ENCODE results near the gene MCM8.

The MCM8 gene

DNA sequence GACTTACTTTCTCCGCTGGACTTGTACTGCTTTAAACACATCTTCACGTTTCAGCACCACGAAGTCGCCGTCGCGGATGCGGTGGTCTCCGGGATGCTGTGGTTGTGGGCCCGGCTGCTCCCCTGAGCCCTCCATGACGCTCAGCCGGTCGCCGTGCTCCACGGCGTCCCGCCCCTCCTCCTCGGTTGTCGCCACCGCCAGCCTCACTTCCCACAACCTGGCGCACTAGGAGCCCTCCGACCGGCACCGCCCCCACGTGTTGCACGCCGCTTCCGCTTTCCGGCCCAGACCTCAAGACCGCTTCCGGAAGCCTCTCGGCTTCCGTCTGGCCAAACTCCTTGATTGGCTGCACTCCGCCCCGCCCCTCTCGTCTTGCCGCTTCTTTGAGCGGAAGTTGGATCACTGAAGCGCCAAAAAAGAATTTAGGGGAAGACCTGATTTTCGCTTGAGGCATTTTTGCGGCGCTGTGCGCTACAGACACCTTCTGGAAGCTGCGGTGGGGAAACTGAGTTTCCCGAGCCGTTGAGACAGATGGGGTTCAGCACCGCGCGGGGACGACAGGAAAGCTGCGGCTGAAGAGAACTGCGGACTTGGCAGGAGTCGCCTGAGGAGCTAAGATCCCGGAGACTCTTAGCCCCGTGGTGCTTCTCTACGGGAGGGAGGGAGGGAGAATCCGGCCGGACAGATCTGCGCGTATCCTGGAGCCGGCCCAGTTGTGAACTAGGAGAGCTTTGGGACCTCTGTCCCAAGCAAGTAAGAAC is at the start of gene MCM8, which contains the start of gene TRMT6:
TSS of gene MCM8 (plus strand) at position 382 of the 761 bp plus-strand sequence. CDS start 1,364 bp downstream, outside the sequence.
TSS of gene TRMT6 (minus strand) at position 263 of the 761 bp plus-strand sequence. CDS start at position 135, 128 bp downstream.
- peak; percentile 97 for DNase-seq

DNA sequence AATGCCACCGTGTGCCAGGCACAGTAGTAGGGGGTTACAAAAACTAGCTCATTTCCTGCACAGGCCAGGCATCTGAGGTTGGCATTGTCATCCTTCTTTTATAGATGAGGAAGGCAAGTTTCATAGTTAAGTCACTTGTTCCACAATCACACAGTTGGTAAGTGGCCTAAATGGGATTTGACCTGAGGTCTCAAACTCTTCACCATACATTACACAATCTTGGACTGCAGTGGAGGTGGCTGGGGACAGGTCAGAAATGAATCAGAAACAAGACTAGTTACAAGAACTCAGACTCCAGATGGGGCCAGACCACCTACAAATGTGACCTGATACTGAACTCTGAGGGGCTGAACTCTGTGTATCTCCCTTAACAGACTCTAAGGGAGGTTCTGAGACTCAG is 49.5 kb upstream of the MCM8 start:
- no peak for DNase-seq

DNA sequence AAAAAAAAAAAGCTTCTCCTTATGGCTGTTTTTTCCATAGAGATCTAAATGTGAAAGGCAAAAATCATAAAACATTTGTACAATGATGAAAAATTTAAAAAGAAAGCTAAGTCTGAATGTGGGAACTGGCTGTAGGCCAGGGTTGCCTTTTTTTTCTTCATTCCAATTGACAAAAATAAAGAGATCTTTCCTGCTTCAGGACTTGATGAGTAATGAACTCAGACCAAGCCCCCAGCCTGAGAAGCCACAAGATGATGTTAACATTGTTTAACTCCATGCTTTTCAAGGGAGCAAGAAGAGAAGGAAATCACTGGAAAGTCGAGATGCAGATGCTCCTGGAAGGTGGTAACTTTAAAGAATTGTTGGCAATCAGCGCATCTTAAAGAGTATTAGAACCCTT is 41.5 kb upstream of the MCM8 start:
- DNase-seq = no peak

DNA sequence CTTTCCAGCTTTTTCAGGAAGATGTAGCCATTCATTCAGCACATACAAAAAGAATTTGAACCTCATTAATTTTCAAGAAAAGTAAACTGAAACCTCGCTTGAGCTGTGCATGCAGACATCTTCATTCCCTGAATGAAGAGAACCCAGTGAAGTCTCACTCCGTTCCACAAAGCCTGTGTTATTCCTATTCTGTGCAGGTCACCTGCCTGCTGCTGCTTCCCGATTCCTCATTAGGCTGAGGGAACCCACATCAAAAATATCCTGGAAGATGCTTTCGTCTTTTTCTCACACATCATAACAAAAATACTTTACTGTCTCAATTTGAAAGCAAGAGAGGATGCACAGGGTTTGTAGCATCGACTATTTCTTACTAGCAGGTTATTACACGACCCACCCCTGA is 40.3 kb upstream of the MCM8 start:
- no peak for DNase-seq

DNA sequence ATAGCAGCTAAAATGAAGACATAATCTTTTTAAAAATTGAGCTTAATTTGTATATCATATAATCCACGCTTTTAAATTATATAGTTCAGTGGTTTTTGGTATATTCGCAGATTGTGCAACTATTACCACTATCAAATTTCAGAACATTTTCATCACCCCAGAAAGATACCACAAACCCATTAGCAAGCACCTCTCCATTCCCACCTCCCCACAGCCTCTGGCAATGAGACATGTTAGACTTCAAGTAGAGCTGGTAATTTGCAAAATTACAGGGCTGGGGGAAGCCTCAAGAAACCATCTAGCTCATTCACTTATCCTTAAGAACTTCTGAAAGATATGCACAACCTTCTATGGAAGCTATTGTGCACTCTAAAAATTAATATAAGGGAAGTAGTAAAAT is 37.3 kb upstream of the MCM8 start:
- DNase-seq = no peak

DNA sequence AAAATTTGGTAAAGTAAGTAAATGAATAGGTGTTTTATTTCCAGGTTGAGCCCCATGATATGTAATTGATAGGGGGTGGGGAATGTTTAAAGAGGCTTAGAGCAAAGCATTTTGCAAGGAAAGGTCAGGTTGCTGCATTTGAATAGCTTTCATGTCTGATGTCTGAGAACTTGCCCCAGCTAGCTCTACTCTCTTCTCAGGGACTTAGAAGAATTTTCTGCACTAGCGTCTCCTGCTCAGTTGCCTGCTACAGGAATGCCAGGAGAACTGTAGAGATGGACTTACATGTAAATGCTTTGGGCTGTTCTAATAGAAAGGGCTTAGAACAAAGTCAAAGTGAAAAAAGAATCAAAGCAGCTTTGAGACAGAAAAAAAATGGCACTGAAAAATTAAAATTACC is 35.6 kb upstream of the MCM8 start:
- DNase-seq = no peak

DNA sequence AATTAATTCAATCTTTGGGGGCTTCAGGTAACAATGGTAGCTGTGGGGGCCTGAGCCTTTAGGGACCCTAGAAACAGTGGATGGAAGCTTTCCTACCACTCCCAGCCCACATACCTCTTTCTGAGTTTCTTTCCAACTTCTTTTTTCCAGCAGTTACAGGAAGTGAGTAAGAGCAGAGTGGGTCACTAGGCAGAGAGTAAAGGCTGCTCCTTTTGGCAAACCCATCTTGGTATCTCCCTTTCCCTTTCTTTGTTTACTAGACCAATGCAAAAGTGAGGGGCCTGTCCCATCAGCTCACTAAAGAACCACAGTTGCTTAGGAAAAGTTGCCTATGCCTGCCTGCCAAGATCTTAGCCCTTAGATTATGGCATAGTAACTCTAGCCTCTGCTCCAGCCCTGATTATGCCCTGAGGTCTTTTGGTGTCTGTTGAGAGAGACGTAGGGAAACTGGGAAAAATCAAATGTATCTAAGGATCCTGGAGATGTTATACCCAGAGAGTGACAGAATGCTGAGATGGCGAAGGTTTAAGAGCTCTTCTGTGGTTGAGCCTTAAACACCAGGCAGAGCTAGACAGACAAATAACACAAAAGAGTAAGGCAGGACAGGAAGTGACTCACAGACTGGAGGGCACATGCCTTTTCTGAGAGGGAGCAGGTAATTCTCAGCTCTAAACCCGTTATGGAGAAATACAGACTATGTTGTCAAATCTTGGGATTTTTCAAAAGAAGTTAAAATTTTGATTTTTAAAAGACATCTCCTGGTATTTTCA is 31.4 kb upstream of the MCM8 start:
- DNase-seq = no peak

DNA sequence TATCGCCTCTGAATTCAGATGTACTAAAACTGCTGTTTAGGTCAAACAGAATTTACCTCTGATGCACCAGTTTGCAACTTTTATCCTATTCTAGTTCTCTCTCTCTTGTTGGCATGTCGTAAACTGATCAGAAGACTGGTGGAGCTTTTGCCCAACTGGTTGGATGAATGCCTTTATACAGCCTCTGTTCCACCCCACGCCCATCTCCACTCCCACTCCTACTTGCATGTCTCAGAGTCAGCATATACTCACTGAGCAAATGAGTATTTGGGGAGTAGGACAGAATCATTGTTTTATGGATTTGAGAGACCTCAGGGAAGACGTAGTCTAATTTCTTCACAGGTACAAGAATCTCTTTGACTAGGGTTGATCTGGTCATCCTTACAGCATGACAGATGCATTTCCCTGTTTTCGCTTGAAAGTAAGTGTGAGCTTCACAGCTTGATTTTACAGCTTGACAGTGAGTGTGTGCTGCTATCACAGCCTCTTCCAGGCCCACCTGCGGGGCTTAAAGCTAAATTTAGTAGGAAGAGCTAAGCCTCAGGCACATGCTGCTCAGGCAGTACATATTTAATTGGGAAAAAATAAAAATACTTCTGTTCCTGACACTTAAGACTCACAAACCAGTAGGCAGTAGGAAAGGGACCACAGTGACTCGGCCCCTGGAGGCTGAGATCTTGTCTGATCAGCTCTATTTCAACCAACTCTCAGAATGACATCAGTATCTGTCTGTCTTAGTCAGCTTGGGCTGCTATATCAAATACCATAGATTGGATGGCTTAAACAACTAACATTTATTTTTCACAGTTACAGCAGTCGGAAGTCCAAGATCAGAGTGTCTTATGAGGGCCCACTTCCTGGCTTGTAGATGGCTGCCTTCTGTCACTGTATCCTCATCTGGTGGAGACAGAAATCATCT is 30.6 kb upstream of the MCM8 start:
- DNase-seq = no peak

DNA sequence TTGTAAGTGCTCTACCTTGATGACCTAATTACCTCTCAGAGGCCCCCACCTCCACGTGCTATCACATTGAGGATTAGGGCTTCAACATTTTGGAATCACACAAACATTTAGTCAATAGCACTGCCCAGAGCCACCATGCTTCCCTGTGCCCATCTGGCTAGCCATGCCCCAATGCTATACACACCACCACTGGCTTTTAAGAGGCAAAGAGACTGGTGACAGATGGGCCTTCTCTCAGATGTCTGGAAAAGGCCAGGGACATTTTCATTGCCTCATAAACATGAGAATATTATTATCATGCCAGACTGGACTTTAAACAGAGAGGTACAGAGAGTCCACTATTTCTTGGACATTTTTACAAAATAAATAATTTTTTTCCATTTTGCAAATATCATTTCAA is 29.9 kb upstream of the MCM8 start:
- no peak for DNase-seq

DNA sequence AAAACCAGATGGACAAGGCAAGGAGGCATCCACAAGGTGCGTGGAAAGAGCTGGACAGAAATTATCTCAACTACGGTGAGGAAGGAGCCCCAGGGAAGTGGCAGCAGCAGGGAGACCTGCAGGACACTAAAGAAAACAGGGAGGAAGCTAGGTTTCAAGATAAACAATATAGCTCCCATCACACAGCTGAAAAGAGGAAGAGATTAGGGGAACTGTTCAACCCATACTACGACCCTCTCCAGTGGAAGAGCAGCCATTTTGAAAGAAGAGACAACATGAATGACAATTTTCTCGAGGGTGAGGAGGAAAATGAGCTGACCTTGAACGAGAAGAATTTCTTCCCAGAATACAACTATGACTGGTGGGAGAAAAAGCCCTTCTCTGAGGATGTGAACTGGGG is 27.0 kb upstream of the MCM8 start:
- DNase-seq = no peak

DNA sequence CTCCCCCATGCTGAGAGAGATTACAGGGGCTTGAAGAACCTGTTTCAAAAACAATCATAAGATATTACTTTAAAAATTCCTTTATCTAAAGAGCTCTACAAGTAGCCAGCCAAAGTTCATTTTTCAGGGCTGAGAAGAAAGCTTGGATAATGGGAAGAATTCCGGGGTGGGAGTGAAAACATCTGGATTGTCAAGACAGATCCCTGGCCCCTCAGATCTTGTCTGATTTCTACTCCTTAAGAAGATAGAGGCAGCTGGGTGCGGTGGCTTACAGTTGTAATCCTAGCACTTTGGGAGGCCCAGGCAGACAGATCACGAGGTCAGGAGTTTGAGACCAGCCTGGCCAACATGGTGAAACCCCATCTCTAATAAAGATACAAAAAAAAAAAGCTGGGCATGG is 24.9 kb upstream of the MCM8 start:
- no peak for DNase-seq

DNA sequence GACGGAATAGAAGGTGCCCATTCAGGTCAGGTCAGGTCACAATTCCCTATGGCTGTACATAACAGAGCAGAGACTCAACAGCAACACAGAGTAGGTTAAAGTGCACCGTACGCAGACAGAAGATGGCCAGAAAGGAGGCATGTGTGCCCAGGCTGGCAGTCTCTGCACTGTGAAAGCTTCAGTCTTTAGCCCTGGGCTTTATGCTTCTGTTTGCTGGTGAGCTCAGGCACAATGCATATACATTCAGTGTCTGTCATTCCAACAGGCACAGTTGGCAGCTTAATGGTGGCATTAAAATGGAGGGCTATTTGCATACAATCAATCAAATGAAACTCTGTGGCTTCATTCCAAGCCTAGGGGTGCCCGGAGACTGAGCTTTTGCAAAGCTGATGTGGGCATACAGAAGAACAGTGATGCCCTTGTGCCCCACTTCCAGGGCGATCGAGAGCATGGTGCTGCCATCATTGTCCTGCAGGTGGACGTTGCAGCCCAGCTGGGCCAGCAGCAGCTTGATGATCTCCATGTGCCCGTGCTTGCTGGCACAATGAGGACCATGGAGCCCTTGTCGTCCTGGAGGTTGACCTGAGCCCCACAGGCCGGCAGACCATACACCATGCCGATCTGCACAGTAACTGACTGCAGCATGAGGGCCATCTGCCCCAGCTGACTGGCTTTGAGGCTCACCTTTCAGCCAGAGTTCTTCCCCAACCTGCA is 22.5 kb upstream of the MCM8 start:
- DNase-seq = no peak

DNA sequence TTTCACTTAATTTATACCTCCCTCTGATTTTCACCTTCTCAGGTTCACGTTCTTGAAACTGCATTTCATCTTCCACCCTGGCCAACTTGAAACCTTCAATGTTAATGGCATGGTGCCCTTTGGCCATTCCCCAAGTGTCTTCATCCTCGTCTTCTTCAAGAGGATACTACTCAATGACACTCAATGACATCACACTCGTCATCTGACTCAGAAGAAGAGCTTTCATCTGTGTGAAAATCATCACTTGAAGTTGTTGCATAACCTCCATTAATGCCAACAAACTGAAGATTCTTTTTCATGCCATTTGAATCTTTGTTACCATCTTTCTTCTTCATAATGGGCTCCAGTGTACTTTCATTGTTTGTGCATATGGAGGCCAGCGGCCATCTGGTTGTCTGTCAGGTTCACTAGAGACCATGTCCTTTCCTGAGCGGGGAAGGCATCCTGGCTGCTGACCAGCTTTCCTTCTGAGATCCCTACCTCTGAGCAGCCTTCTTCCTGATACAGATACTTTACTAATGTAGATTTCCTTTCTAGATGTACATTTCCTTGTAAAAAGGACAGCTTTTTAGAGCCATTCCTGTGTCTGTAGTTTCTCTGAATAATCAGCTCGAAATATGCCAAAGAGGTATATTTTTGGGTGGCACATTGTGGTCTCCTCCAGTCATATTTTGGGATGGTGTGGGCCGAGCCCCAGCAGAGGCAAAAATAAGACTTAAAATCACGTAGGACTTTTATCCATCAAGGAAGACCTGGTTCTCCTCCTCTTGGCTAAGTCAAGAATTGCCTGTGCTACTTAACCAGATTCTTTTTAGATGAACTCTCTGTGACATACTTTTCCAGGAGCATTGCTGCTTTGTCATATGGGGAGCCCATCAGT is 21.4 kb upstream of the MCM8 start:
- no peak for DNase-seq

DNA sequence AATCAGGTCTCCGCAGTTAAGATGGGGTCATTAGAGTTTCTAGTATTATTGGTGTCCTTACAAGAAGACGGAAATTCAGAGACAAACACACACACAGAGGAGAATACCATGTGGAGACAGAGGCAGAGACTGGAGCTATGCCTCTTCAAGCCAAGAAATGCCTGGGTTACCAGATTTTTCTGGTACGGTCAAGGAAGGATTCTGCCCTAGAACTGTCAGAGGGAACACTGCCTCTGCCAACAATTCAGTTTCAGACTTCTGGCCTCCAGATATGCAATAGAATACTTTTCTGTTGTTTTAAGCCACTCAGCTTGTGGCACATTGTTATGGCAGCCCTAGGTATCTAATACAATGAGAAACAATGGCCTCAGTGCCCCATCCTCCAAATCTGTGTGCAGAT is 19.0 kb upstream of the MCM8 start:
- DNase-seq = no peak

DNA sequence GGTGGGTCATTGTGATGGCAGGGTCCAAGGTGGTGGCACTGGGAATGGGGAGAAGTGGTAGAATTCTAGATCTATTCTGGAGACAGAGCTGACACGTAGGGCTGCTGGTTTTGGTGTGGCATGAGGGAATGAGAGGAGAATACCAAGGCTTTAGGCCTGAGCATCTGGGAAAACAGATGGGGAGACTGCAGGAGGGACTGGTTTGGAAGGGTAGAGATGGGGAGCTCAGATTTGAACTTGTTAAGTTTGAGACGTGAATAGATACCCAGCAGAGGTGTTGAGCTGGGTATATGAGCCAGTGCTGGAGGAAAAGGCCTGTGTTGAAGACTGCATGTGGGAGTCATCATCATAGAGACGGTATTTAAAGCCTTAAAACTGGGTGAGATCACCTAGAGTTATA is 17.7 kb upstream of the MCM8 start:
- no peak for DNase-seq

DNA sequence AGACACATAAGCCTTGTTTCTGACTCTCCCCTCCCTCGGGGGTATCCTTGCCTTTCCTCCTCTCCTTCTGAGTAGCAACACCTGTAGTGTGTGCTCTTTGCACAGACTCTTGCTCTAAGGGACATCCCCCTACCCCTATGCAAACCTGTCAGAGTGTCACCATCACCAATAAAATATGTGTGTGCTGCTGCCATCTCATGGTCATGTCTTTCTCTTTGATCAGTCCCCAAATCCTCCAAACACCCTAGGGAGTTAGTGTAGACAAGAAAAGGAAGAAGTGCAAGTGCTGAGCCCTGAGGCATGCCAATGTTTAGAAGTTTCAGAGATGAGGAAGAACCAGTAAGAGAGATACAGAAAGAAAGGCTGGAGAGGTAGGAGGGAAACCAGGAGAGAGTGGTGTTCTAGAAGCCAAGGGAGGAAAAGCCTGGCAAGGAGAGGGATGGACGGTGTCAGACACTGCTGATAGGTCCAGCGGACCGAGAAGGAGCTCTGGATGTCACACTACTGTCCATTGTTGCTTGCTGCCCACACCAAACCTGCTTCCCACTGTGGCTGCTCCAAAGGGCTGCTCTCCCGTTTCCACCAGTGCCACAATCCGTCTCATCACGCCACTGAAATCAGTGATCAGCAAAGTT is 16.5 kb upstream of the MCM8 start:
- no peak for DNase-seq

DNA sequence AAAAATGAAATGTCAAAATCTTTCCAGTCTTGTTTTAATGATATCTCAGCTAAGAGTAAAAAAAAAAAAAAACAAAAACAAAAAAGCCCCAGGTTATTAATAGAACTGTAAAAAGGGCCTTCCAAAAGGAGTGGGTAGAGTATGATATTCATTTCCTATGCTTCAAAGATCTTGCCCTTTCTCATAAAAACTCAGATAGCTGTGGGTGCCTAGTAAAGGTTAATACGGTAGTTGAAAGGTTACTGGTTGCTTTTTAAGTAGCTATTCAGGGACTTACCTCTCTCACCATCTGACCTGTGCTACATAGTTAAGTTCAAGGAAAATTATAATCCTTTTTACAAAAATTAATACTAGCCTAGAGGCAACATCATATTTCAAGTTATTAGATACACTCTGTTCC is 15.1 kb upstream of the MCM8 start:
- no peak for DNase-seq

DNA sequence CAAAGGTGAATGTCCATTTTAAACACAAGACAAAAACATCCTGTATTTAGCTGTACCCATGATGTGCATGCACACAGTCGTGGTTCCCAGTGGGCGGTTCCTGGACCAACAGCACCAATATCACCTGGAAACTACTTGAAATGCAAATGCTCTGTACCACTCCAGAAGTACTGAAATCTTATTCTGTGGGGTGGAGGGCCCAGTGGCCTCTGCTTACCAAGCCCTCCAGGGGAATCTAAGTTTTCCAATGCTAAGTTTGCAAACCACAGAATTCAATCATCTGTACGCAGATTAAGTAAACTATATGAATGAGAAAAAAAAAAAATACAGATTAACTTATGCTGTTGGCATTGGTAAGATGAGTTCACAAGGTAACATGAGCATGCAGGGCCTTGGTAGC is 14.2 kb upstream of the MCM8 start:
- no peak for DNase-seq

DNA sequence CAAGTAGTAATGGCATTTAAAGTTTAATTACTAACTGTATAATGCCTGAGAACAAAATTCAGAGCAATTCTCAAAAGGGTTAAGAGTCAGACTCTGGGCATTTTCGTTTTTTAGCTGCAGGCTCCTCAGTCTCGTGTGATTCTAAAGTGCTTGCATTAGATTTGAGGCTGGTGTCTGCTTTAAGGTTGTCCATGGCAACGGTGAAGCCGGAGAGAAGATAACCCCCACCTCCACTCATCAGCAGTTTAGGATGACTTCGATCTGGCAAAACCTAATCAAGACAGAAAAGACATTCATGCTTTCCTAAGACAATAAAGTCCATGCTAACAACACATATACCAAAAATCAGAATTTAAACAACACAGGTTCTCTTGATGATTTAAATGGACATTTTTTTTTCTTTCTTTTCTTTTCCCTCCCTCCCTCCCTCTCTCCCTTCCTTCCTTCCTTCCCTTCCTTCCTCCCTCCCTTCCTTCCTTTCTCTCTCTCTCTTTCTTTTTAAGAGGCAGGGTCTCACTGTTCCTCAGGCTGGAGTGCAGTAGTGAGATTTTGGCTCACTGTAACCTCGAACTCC is 11.9 kb upstream of the MCM8 start:
- no peak for DNase-seq

DNA sequence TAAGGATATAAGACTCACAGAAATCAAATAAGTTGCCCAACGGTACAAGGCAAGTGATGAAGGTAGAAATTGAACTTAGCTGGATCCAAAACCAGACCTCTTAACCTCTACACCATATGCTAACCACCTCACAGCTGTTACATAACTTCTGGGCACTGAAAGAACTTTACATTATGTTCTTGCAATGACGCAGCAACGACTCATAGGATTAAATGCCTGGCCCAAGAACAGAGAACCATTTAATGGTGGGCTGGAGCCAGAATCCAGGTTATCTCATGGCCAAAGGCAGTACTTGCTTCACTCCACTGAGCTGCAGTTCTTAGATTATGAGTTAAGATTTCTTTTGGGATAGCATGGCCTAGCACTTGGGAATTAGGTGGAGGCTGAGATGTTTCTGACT is 4.5 kb upstream of the MCM8 start:
- no peak for DNase-seq

DNA sequence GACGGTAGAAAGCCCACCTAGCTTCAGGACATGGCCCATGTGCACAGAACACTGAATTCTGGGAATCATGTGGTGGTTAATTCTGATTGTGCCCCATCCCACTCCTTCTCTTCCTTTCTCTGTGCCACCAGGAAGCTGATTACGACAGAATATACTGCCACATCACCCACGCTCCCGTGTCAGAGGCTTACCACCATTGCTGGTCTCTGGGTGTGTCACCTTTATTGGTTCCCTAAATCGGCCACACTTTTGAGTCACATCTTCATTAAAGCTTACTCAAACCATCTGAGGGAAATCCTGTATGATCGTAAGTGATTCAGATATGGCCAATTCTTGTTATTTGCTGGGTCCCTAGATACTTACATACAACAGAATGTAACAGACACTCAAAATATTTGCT is 3.2 kb upstream of the MCM8 start:
- DNase-seq = peak; percentile 47

Data from stimulated activated naive CD4-positive, alpha-beta T cell treated with Interleukin-2 at 50 U/mL for 16 hours (primary cell).